Kidney (tissue), 14 donors: ENCODE measurements around the gene FBXO45. TPM values are rescaled to one million over a fixed set of nuclear protein-coding genes. Genes with fewer than 3 reads are reported as not detected.
A peak's percentile ranks its signal among the peaks of the same experiment; 100 is the strongest.
"Not testable (repeated sequence)": the region's sequence is repeated elsewhere in the genome, so short reads cannot be mapped to it uniquely, and the experiment has no call there.

Experiments used
- DNase-seq, 5 donors: peaks; one replicate each; pipeline ENCODE4 v3.0.0-alpha.2; 2013 to 2020
- FAIRE-seq: peaks from 2 replicates; lab custom pipeline; 2012; peaks lifted over from hg19 to GRCh38; lab: Jason Lieb, UNC
- H3K27ac ChIP-seq, 2 donors: one replicate each; pipeline ENCODE4 v1.7.0; 2013; ENCODE audit warnings: low read depth in 2 of 2, low read length in 2 of 2, inconsistent platforms in 1 of 2
- H3K27me3 ChIP-seq: one replicate; pipeline ENCODE4 v1.7.1; 2013; ENCODE audit warnings: low read length, inconsistent platforms; ENCODE audit not compliant: control insufficient read depth, insufficient read depth
- H3K36me3 ChIP-seq, 3 donors: one replicate each; pipeline versions ENCODE4 v1.7.0 to v1.7.1; 2013; ENCODE audit warnings: low read length in 3 of 3, control low read depth in 1 of 3, inconsistent platforms in 1 of 3; ENCODE audit not compliant: insufficient read depth in 3 of 3, control insufficient read depth in 2 of 3
- H3K4me1 ChIP-seq, 3 donors: one replicate each; pipeline versions ENCODE4 v1.7.0 to v1.7.1; 2013; ENCODE audit warnings: low read length in 3 of 3, inconsistent platforms in 1 of 3, low read depth in 1 of 3; ENCODE audit not compliant: control insufficient read depth in 2 of 3, insufficient read depth in 2 of 3
- H3K4me3 ChIP-seq, 3 donors: one replicate each; pipeline versions ENCODE4 v1.7.0 to v1.8.1; 2013; ENCODE audit warnings: low read length in 3 of 3, control low read depth in 1 of 3, inconsistent platforms in 1 of 3
- H3K9ac ChIP-seq, 3 donors: one replicate each; pipeline versions ENCODE4 v1.7.0 to v1.7.1; 2013; ENCODE audit warnings: low read length in 3 of 3, control low read depth in 1 of 3, inconsistent platforms in 1 of 3
- H3K9me3 ChIP-seq, 3 donors: one replicate each; pipeline versions ENCODE4 v1.7.0 to v1.7.1; 2013; ENCODE audit warnings: low read length in 3 of 3, control low read depth in 1 of 3, inconsistent platforms in 1 of 3; ENCODE audit not compliant: control insufficient read depth in 2 of 3, insufficient read depth in 1 of 3
- CTCF ChIP-seq: IDR thresholded peaks from 3 replicates; pipeline ENCODE4 v1.5.1; 2012; ENCODE audit warnings: mild to moderate bottlenecking, moderate library complexity, borderline replicate concordance; ENCODE audit not compliant: insufficient read depth; ENCODE audit errors: extremely low read depth
- intact Hi-C: fragments of 100-400 bp; cut with DNase I; formaldehyde crosslinking; loops from one replicate; pipeline ENCODE4 v1.11.1; 2022
- polyA plus RNA-seq: library from polyadenylated mRNA; stranded (reverse); fragments of 350-450 nt; fragmentation: Illumina TruSeq; extraction: RNeasy Lipid Tissue Mini Kit (QIAGEN cat#74804); gene quantifications from one replicate; pipeline ENCODE4 v1.2.3, GENCODE V29; 2014; ENCODE audit warnings: low read depth, low replicate concordance; ENCODE audit not compliant: insufficient read depth
- total RNA-seq: library from RNA; stranded (reverse); fragmentation: NEBNext Ultra II Directional; extraction: Animal tissue kit (Norgen Biotek cat#: 25700); gene quantifications from one replicate; pipeline ENCODE4 v1.2.1, GENCODE V29; 2021
- donor health status: control.
- donor health status: control.
- donor health status: control.
- donor health status: control.
- donor health status: control.
- donor health status: DM: yes; HTN: yes; CAD: no.
- donor health status: Normal renal cell carcinoma (clear cell type).

The FBXO45 gene
- total and polyA plus RNA-seq, 2 donors from 2014 or later, result 2.5 to 7.0 TPM

- TF ChIP-seq CTCF, result no peak
- Histone ChIP-seq H3K36me3 (no peaks in the 10 kb centered on the region), H3K27me3 (no peaks in the 10 kb centered on the region), H3K4me1 (no peaks in the 10 kb centered on the region), H3K4me3 (no peak overlapping the region), H3K9me3 (no peaks in the 10 kb centered on the region), H3K9ac (no peak overlapping the region), H3K27ac (no peak overlapping the region)
- intact Hi-C loops, result no loop called here
- FAIRE-seq, result no peak
- DNase-seq, result no peak
These were observed 21.8 kb downstream of the FBXO45 start for GRCh38 chr3:196590279-196590678.

- H3K4me3 ChIP-seq, result no peak overlapping the region
- no peak overlapping the region for H3K27ac ChIP-seq
- intact Hi-C loops, result no loop called here
- no peaks in the 10 kb centered on the region for H3K9me3 ChIP-seq
- H3K27me3 ChIP-seq, result no peaks in the 10 kb centered on the region
- no peak for TF ChIP-seq CTCF
- no peaks in the 10 kb centered on the region for H3K36me3 ChIP-seq
- no peaks in the 10 kb centered on the region for H3K4me1 ChIP-seq
- FAIRE-seq (no peak), DNase-seq (no peak)
- no peak overlapping the region for H3K9ac ChIP-seq
These were observed 27.9 kb downstream of the FBXO45 start for GRCh38 chr3:196596355-196596754.

DNA sequence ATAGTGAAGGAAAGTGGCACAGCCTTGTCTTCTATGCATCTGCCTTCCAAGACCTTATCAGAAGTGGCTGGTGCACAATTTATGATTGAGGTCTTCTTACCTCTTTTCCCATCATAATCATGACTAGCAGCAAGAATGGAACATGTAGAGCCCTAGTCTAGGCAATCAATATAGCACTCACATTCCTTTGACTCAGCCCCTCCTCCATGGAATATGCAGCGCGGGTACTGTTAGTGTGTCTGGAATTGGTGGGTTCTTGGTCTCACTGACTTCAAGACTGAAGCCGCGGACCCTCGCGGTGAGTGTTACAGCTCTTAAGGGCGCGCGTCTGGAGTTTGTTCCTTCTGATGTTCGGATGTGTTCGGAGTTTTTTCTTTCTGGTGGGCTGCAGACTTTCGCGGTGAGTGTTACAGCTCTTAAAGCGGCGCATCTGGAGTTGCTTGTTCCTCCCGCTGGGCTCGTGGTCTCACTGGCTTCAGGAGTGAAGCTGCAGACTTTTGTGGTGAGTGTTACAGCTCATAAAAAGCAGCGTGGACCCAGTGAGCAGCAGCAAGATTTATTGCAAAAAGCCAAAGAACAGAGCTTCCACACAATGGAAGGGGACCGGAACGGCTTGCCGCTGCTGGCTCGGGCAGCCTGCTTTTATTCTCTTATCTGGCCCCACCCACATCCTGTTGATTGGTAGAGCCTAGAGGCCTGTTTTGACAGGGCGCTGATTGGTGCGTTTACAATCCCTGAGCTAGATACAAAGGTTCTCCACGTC, 29.7 kb downstream of the FBXO45 start:
- H3K27ac ChIP-seq, H3K27me3 ChIP-seq, H3K9me3 ChIP-seq, FAIRE-seq, H3K9ac ChIP-seq, intact Hi-C loops, H3K36me3 ChIP-seq, H3K4me3 ChIP-seq, H3K4me1 ChIP-seq: not testable (repeated sequence)
- peak in 3 of 5 donors; percentile 19 to 53 (median 25) for DNase-seq

DNA sequence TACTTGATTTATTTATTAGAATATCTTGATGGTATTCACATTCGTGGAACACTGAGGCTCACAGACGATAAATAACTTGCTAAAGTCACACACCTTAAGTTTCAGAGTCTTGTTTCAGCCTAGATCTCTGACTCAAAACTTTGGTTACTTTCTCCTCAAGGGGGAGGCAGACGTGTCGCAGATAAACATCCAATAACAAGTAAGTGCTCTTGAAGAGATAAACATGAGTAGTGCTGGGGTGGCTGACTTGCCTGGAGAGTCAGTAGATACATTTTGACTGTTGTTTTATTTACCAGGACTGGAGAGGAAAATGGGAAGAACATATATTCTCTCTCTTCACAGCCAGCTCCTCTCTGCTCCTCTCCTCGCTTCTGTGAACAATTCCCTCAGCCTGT, 31.3 kb downstream of the FBXO45 start:
- Histone ChIP-seq H3K27me3 (no peaks in the 10 kb centered on the region), H3K36me3 (no peaks in the 10 kb centered on the region), H3K4me1 (no peaks in the 10 kb centered on the region), H3K9me3 (no peaks in the 10 kb centered on the region), H3K9ac (no peak overlapping the region), H3K4me3 (no peak overlapping the region), H3K27ac (no peak overlapping the region)
- intact Hi-C loops, result no loop called here
- FAIRE-seq (no peak), DNase-seq (no peak)
- no peak for TF ChIP-seq CTCF
